Ureter (tissue), 1 donor: ENCODE results near the gene COMMD9. TPM values are rescaled to one million over a fixed set of nuclear protein-coding genes. Genes with fewer than 3 reads are reported as not detected.

Experiments used
- DNase-seq: peaks from one replicate; pipeline ENCODE4 v3.0.0-alpha.2; 2020; ENCODE audit warnings: low spot score
- total RNA-seq: library from RNA; stranded (reverse); gene quantifications from one replicate; pipeline ENCODE4 v1.2.4, GENCODE V29; 2023
- donor health status: DM: yes; HTN: yes; CAD: no.

Gene COMMD9
- total RNA-seq, 1 donor from 2014 or later: 55.9 TPM

- DNase-seq: no peak
These were observed 31.9 kb downstream of the COMMD9 start for GRCh38 chr11:36257351-36257750.

GRCh38 chr11:36254713-36255112, 34.5 kb downstream of the COMMD9 start:
- DNase-seq: no peak

GRCh38 chr11:36253238-36253637, 36.0 kb downstream of the COMMD9 start:
- no peak for DNase-seq

GRCh38 chr11:36251823-36252222, 37.4 kb downstream of the COMMD9 start:
- no peak for DNase-seq

- DNase-seq: no peak
These were observed 40.0 kb downstream of the COMMD9 start for GRCh38 chr11:36249246-36249645.

- DNase-seq: no peak
These were observed 40.8 kb downstream of the COMMD9 start for GRCh38 chr11:36248436-36248835.

- DNase-seq: no peak
These were observed 41.7 kb downstream of the COMMD9 start for GRCh38 chr11:36247493-36247892.

- DNase-seq: no peak
These were observed 45.6 kb downstream of the COMMD9 start for GRCh38 chr11:36243641-36244040.

GRCh38 chr11:36241497-36241896, 47.7 kb downstream of the COMMD9 start:
- DNase-seq: no peak

GRCh38 chr11:36240801-36241200, 48.4 kb downstream of the COMMD9 start:
- DNase-seq: no peak

GRCh38 chr11:36240173-36240572, 49.1 kb downstream of the COMMD9 start:
- no peak for DNase-seq

GRCh38 chr11:36239636-36240035, 49.6 kb downstream of the COMMD9 start:
- DNase-seq: no peak

- no peak for DNase-seq
These were observed 50.3 kb downstream of the COMMD9 start for GRCh38 chr11:36238881-36239280.

GRCh38 chr11:36238036-36238631, 51.1 kb downstream of the COMMD9 start:
- no peak for DNase-seq

- DNase-seq: no peak
These were observed 51.8 kb downstream of the COMMD9 start for GRCh38 chr11:36237391-36237790.

GRCh38 chr11:36235750-36236149, 53.5 kb downstream of the COMMD9 start:
- no peak for DNase-seq

- DNase-seq: no peak
These were observed 54.4 kb downstream of the COMMD9 start for GRCh38 chr11:36234825-36235224.

GRCh38 chr11:36233204-36233603, 56.0 kb downstream of the COMMD9 start:
- DNase-seq: no peak

- DNase-seq: no peak
These were observed 58.2 kb downstream of the COMMD9 start for GRCh38 chr11:36230779-36231699.

- DNase-seq: no peak
These were observed 60.0 kb downstream of the COMMD9 start for GRCh38 chr11:36229091-36229705.

- DNase-seq: no peak
These were observed 60.5 kb downstream of the COMMD9 start for GRCh38 chr11:36228689-36229088.

- DNase-seq: no peak
These were observed 62.2 kb downstream of the COMMD9 start for GRCh38 chr11:36227044-36227443.
